Heart right ventricle (tissue), 16 donors: ENCODE results near the gene SLC39A11. TPM values are rescaled to one million over a fixed set of nuclear protein-coding genes. Genes with fewer than 3 reads are reported as not detected.

Source experiments
- ATAC-seq, 8 donors: fragments of 200-7000 bp; cut with Tn5 transposase; one replicate each; pipeline ENCODE4 v1.9.1; 2020; ENCODE audit warnings: mild to moderate bottlenecking in 8 of 8, moderate library complexity in 8 of 8, moderate number of reproducible peaks in 1 of 8
- DNase-seq, 2 donors: peaks; one replicate each; pipeline ENCODE4 v3.0.0-alpha.2; 2020
- H3K27ac ChIP-seq, 10 donors: fragments of 200-600 bp; sonication (generic) in 2 of 10; one replicate each; pipeline versions ENCODE4 v1.5.0 to v1.8.0; 2020 to 2022; ENCODE audit warnings: mild to moderate bottlenecking in 3 of 10
- H3K27me3 ChIP-seq, 7 donors: fragments of 200-600 bp; one replicate each; pipeline ENCODE4 v1.8.0; 2021 to 2022; ENCODE audit warnings: mild to moderate bottlenecking in 2 of 7
- H3K36me3 ChIP-seq, 9 donors: fragments of 200-600 bp; sonication (generic) in 1 of 9; one replicate each; pipeline versions ENCODE4 v1.5.0 to v1.8.0; 2020 to 2022; ENCODE audit warnings: mild to moderate bottlenecking in 2 of 9
- H3K4me1 ChIP-seq, 9 donors: fragments of 200-600 bp; sonication (generic) in 1 of 9; one replicate each; pipeline versions ENCODE4 v1.5.0 to v1.8.0; 2020 to 2022; ENCODE audit warnings: mild to moderate bottlenecking in 4 of 9
- H3K4me3 ChIP-seq, 10 donors: fragments of 200-600 bp; sonication (generic) in 2 of 10; one replicate each; pipeline versions ENCODE4 v1.5.0 to v1.8.0; 2020 to 2022; ENCODE audit warnings: mild to moderate bottlenecking in 7 of 10, moderate library complexity in 2 of 10
- H3K9me3 ChIP-seq, 11 donors: fragments of 200-600 bp in 10 of 11; sonication (generic) in 2 of 11; one replicate each; pipeline versions ENCODE4 v1.5.0 to v1.8.0; 2013 to 2022; ENCODE audit warnings: mild to moderate bottlenecking in 2 of 11, control low read depth in 1 of 11, moderate library complexity in 1 of 11
- WGBS, 2 donors: extraction: QIAGEN DNeasy Blood & Tissue Kit; methylation state at CpG; one replicate each; pipeline ENCODE4 v1.1.7; 2013; ENCODE audit warnings: inconsistent platforms in 1 of 2; 5-methylcytosine and 5-hydroxymethylcytosine counted together
- intact Hi-C, 10 donors: fragments of 100-400 bp; cut with DNase I; formaldehyde crosslinking; loops; one replicate each; pipeline versions ENCODE4 v1.11.1 to v1.14.2; 2022
- polyA plus RNA-seq, 2 donors: library from polyadenylated mRNA; stranded (reverse); fragments of 200-250 nt; gene quantifications; one replicate each; pipeline ENCODE4 v1.2.3, GENCODE V29; 2013
- total RNA-seq, 10 donors: library from RNA; stranded (reverse); fragmentation: NEBNext Ultra II Directional in 3 of 10; extraction: Animal tissue kit (Norgen Biotek cat#: 25700) in 3 of 10; gene quantifications; one replicate each; pipeline versions ENCODE4 v1.2.1 to v1.2.4, GENCODE V29; 2021 to 2023
- TF ChIP-seq, protein P1 (sequence below), 9 donors: fragments of 200-600 bp; sonication (generic) in 2 of 9; IDR thresholded peaks; one replicate each; pipeline versions ENCODE4 v1.5.0 to v1.8.0; 2021 to 2022; ENCODE audit warnings: antibody characterized with exemption in 9 of 9, mild to moderate bottlenecking in 5 of 9, moderate library complexity in 1 of 9
- donor health status: Arrhythmogenic right ventricular cardiomyopathy.
- donor health status: ischemic (EF 13 %, LVEDD 7.1; RV severe dilation, severe dysfunction).
- donor health status: healthy with polysubstance abuse.
- donor health status: DM: no; HTN: yes; CAD: no.
- donor health status: DM: no; HTN: no; CAD: no.
- donor health status: ischemic (EF 25% LVEDD 6.9; RV normal size, moderate dysfunction).
- donor health status: ischemic (EF 25% LVEDD 5.7; RV mildly dilated, moderate dysfunction).
- donor health status: healthy.
- donor health status: DM: yes; HTN: yes; CAD: no.
- donor health status: Ischemic cardiomyopathy.
- donor health status: ischemic (EF 35%, LVEDD 5.7; RV mildly dilated, moderate dysfunction).
- donor health status: nonischemic (EF 11% LVEDD 7.7; RV severe dilation, severe dysfunction).
- donor health status: DM: yes; HTN: yes; CAD: no.
- donor health status: PGD.
- donor health status: ischemic (EF 29% LVEDD 5.4; RV normal size, mild dysfunction).
- donor health status: nonischemic (EF 23%, LVEDD 6.1; RV moderate dilation, normal function).

Gene SLC39A11
- total and polyA plus RNA-seq, 12 donors: 2.4 to 11.3 (median 6.4) TPM

GRCh38 chr17:72934927-72935326, 157.6 kb downstream of the SLC39A11 start:
- 85 to 86% methylated on average over 8 of the region's 8 CpGs for WGBS, 2 donors
- Histone ChIP-seq H3K27me3 (no peaks in the 10 kb centered on the region), H3K4me3 (no peak overlapping the region), H3K4me1 (no peaks in the 10 kb centered on the region), H3K27ac (no peak overlapping the region), H3K9me3 (no peaks in the 10 kb centered on the region), H3K36me3 (no peaks in the 10 kb centered on the region)
- ATAC-seq: no peak
- TF ChIP-seq, protein P1, sequence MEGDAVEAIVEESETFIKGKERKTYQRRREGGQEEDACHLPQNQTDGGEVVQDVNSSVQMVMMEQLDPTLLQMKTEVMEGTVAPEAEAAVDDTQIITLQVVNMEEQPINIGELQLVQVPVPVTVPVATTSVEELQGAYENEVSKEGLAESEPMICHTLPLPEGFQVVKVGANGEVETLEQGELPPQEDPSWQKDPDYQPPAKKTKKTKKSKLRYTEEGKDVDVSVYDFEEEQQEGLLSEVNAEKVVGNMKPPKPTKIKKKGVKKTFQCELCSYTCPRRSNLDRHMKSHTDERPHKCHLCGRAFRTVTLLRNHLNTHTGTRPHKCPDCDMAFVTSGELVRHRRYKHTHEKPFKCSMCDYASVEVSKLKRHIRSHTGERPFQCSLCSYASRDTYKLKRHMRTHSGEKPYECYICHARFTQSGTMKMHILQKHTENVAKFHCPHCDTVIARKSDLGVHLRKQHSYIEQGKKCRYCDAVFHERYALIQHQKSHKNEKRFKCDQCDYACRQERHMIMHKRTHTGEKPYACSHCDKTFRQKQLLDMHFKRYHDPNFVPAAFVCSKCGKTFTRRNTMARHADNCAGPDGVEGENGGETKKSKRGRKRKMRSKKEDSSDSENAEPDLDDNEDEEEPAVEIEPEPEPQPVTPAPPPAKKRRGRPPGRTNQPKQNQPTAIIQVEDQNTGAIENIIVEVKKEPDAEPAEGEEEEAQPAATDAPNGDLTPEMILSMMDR (IDR thresholded peaks at IDR 0.05): no peak
- DNase-seq: no peak
- intact Hi-C loops: no loop called here

- intact Hi-C loops: no loop called here
- Histone ChIP-seq H3K9me3 (no peaks in the 10 kb centered on the region), H3K36me3 (peaks cover 0 to 2% (median 0%) of the 10 kb centered on the region in 9 donors), H3K4me3 (no peak overlapping the region), H3K4me1 (no peaks in the 10 kb centered on the region), H3K27me3 (no peaks in the 10 kb centered on the region), H3K27ac (no peak overlapping the region)
- ATAC-seq: no peak
- WGBS, 2 donors: 93 to 96% methylated on average over 5 of the region's 5 CpGs
- TF ChIP-seq, protein P1 (IDR thresholded peaks at IDR 0.05): no peak
- DNase-seq: no peak
Observed at GRCh38 chr17:72931635-72932034, 160.9 kb downstream of the SLC39A11 start.

DNA sequence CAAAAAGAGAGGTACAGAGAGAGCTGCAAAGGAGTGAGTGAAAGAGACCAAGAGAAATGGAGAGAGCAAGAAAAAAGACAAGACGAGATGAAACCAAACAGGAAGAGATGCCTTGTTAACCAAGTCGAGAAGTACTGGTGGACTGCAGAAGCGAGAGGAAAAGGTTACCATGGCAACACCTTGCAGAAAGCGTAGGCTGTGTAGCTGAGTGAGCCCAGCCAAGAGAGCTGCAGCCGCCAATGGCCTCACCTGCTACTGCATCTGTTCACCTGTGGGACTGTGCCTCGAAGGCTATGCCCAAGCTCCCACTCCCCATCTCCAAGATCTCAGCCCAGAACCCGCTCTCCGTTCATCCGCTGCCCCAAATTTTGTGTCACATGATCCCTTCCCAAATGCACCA, 161.3 kb downstream of the SLC39A11 start:
- TF ChIP-seq, protein P1 (IDR thresholded peaks at IDR 0.05): no peak
- Histone ChIP-seq H3K27me3 (no peaks in the 10 kb centered on the region), H3K36me3 (peaks cover 0 to 3% (median 0%) of the 10 kb centered on the region in 9 donors), H3K9me3 (no peaks in the 10 kb centered on the region), H3K27ac (no peak overlapping the region), H3K4me1 (no peaks in the 10 kb centered on the region), H3K4me3 (no peak overlapping the region)
- no peak for DNase-seq
- intact Hi-C loops: no loop called here
- WGBS, 2 donors: 82 to 86% methylated on average over 9 of the region's 9 CpGs
- ATAC-seq: no peak

- TF ChIP-seq, protein P1 (IDR thresholded peaks at IDR 0.05): no peak
Observed at GRCh38 chr17:72930031-72930430, 162.5 kb downstream of the SLC39A11 start.

More at GRCh38 chr17:72930031-72930430, 162.5 kb downstream of the SLC39A11 start:
- Histone ChIP-seq H3K27me3 (no peaks in the 10 kb centered on the region), H3K9me3 (no peaks in the 10 kb centered on the region), H3K4me1 (no peaks in the 10 kb centered on the region), H3K27ac (no peak overlapping the region), H3K36me3 (peaks cover 0 to 3% (median 0%) of the 10 kb centered on the region in 9 donors), H3K4me3 (no peak overlapping the region)
- DNase-seq (no peak), ATAC-seq (no peak)
- 80 to 90% methylated on average over 2 of the region's 2 CpGs for WGBS, 2 donors
- intact Hi-C loops: no loop called here
